ENCODE data around the gene NYAP2. TPM values are rescaled to one million over a fixed set of nuclear protein-coding genes. Genes with fewer than 3 reads are reported as not detected.

Gene NYAP2
- total RNA-seq, 2 experiments from 2014 or later: not detected

- Mint-ChIP-seq H3K4me3 (no peak overlapping the region), H3K9me3 (ENCODE audit: insufficient read depth) (no peaks in the 10 kb centered on the region), H3K27me3 (ENCODE audit: low read depth) (no peaks in the 10 kb centered on the region), H3K36me3 (ENCODE audit: low read depth) (no peaks in the 10 kb centered on the region), H3K27ac (no peak overlapping the region), H3K4me1 (ENCODE audit: low read depth) (no peaks in the 10 kb centered on the region)
- POLR2A ChIA-PET: no interaction called here
- DNase-seq (no peak), ATAC-seq (no peak)
- CTCF ChIA-PET: no interaction called here
Observed at GRCh38 chr2:225697936-225698335, 298.4 kb downstream of the NYAP2 start.

Measured in activated CD8-positive, alpha-beta T cell treated with anti-CD3 and anti-CD28 coated beads, Interleukin-2, amount 10 ng/mL, durations not matched to agents 7 days and 5 days (primary cell).